Parathyroid adenoma (tissue), 2 donors: ENCODE data around the gene ADH5.

Experiments used
- H2AFZ ChIP-seq: fragments of 300-600 bp; sonication (generic); one replicate; pipeline ENCODE4 v1.7.0; 2017; ENCODE audit warnings: antibody characterized with exemption, mild to moderate bottlenecking
- H3K27ac ChIP-seq: fragments of 300-600 bp; sonication (generic); one replicate; pipeline ENCODE4 v1.7.0; 2017
- H3K27me3 ChIP-seq: fragments of 300-600 bp; sonication (generic); one replicate; pipeline ENCODE4 v1.7.0; 2017; ENCODE audit warnings: low read length; ENCODE audit not compliant: control insufficient read depth, insufficient read depth
- H3K36me3 ChIP-seq: fragments of 300-600 bp; sonication (generic); one replicate; pipeline ENCODE4 v1.7.0; 2017; ENCODE audit warnings: low read length; ENCODE audit not compliant: control insufficient read depth, insufficient read depth
- H3K4me1 ChIP-seq: fragments of 300-600 bp; sonication (generic); one replicate; pipeline ENCODE4 v1.7.0; 2017; ENCODE audit warnings: control low read depth
- H3K4me2 ChIP-seq: fragments of 300-600 bp; sonication (generic); one replicate; pipeline ENCODE4 v1.7.0; 2017; ENCODE audit warnings: low read length
- H3K4me3 ChIP-seq: fragments of 300-600 bp; sonication (generic); one replicate; pipeline ENCODE4 v1.7.0; 2017; ENCODE audit warnings: low read depth, low read length
- H3K79me2 ChIP-seq: fragments of 300-600 bp; sonication (generic); one replicate; pipeline ENCODE4 v1.7.0; 2017; ENCODE audit warnings: control low read depth
- H3K9ac ChIP-seq: fragments of 300-600 bp; sonication (generic); one replicate; pipeline ENCODE4 v1.7.0; 2017; ENCODE audit warnings: mild to moderate bottlenecking
- H3K9me3 ChIP-seq: fragments of 300-600 bp; sonication (generic); one replicate; pipeline ENCODE4 v1.7.0; 2017; ENCODE audit warnings: low read length; ENCODE audit not compliant: control insufficient read depth
- CTCF ChIP-seq: fragments of 300-600 bp; sonication (generic); IDR thresholded peaks from one replicate; pipeline ENCODE4 v1.7.0; 2017; ENCODE audit warnings: antibody characterized with exemption, mild to moderate bottlenecking
- donor health status: primary hyperparathyroidism.

Gene ADH5

GRCh38 chr4:99038213-99038612, 50.4 kb downstream of the ADH5 start:
- H3K9me3 ChIP-seq: no peaks in the 10 kb centered on the region
- H3K36me3 ChIP-seq: no peaks in the 10 kb centered on the region
- H2AFZ ChIP-seq: no peak overlapping the region
- H3K27me3 ChIP-seq: no peaks in the 10 kb centered on the region
- no peaks in the 10 kb centered on the region for H3K79me2 ChIP-seq
- no peak overlapping the region for H3K4me3 ChIP-seq
- no peak overlapping the region for H3K27ac ChIP-seq
- H3K4me2 ChIP-seq: no peak overlapping the region
- no peak for TF ChIP-seq CTCF
- no peak overlapping the region for H3K9ac ChIP-seq
- no peaks in the 10 kb centered on the region for H3K4me1 ChIP-seq

GRCh38 chr4:99033956-99034355, 54.6 kb downstream of the ADH5 start:
- H3K27me3 ChIP-seq: no peaks in the 10 kb centered on the region
- no peak overlapping the region for H2AFZ ChIP-seq
- H3K4me2 ChIP-seq: no peak overlapping the region
- no peaks in the 10 kb centered on the region for H3K9me3 ChIP-seq
- TF ChIP-seq CTCF: no peak
- no peaks in the 10 kb centered on the region for H3K36me3 ChIP-seq
- H3K9ac ChIP-seq: no peak overlapping the region
- no peak overlapping the region for H3K4me3 ChIP-seq
- H3K27ac ChIP-seq: no peak overlapping the region
- no peaks in the 10 kb centered on the region for H3K79me2 ChIP-seq
- H3K4me1 ChIP-seq: no peaks in the 10 kb centered on the region

GRCh38 chr4:99029852-99030251, 58.7 kb downstream of the ADH5 start:
- no peak overlapping the region for H3K27ac ChIP-seq
- no peak overlapping the region for H2AFZ ChIP-seq
- no peak overlapping the region for H3K4me3 ChIP-seq
- no peaks in the 10 kb centered on the region for H3K4me1 ChIP-seq
- TF ChIP-seq CTCF: no peak
- H3K27me3 ChIP-seq: no peaks in the 10 kb centered on the region
- no peak overlapping the region for H3K9ac ChIP-seq
- no peaks in the 10 kb centered on the region for H3K9me3 ChIP-seq
- no peak overlapping the region for H3K4me2 ChIP-seq
- H3K36me3 ChIP-seq: no peaks in the 10 kb centered on the region
- H3K79me2 ChIP-seq: no peaks in the 10 kb centered on the region

GRCh38 chr4:99029018-99029735, 59.4 kb downstream of the ADH5 start:
- H3K9ac ChIP-seq: no peak overlapping the region
- no peak overlapping the region for H3K27ac ChIP-seq
- TF ChIP-seq CTCF: no peak
- no peaks in the 10 kb centered on the region for H3K27me3 ChIP-seq
- H3K4me2 ChIP-seq: no peak overlapping the region
- no peak overlapping the region for H2AFZ ChIP-seq
- H3K79me2 ChIP-seq: no peaks in the 10 kb centered on the region
- H3K36me3 ChIP-seq: no peaks in the 10 kb centered on the region
- no peak overlapping the region for H3K4me3 ChIP-seq
- no peaks in the 10 kb centered on the region for H3K4me1 ChIP-seq
- no peaks in the 10 kb centered on the region for H3K9me3 ChIP-seq

- no peaks in the 10 kb centered on the region for H3K27me3 ChIP-seq
- H3K79me2 ChIP-seq: no peaks in the 10 kb centered on the region
- H3K27ac ChIP-seq: no peak overlapping the region
- H3K36me3 ChIP-seq: no peaks in the 10 kb centered on the region
- TF ChIP-seq CTCF: no peak
- H3K9me3 ChIP-seq: no peaks in the 10 kb centered on the region
- no peak overlapping the region for H3K9ac ChIP-seq
- H3K4me3 ChIP-seq: no peak overlapping the region
- no peak overlapping the region for H3K4me2 ChIP-seq
- H2AFZ ChIP-seq: no peak overlapping the region
- H3K4me1 ChIP-seq: no peaks in the 10 kb centered on the region
Measured at GRCh38 chr4:99028187-99028586, 60.4 kb downstream of the ADH5 start.
